T-cell (primary cell): ENCODE data around the gene EIPR1. TPM values are rescaled to one million over a fixed set of nuclear protein-coding genes. Genes with fewer than 3 reads are reported as not detected.

Experiments used
- ATAC-seq, 4 experiments: fragments of 200-7000 bp in 3 of 4; fragments of 150-1000 bp in 1 of 4; cut with Tn5 transposase; replicated peaks in 1 of 4; 1 replicate in 3 of 4; 2 replicates in 1 of 4; pipeline ENCODE4 v1.10.0; 2021; ENCODE audit warnings: moderate library complexity in 3 of 4, mild to moderate bottlenecking in 2 of 4, moderate number of reproducible peaks in 1 of 4
- CTCF ChIA-PET, 2 donors: fragments of 300-600 bp; sonication (Branson Sonifier 250); formaldehyde crosslinking; loops; one replicate each; lab custom pipeline; 2022; ENCODE audit warnings: antibody characterized with exemption in 2 of 2; lab: Charles Lee
- POLR2A ChIA-PET, 2 donors: fragments of 300-600 bp; sonication (Branson Sonifier 250); formaldehyde crosslinking; loops; one replicate each; lab custom pipeline; 2022; ENCODE audit warnings: antibody characterized with exemption in 2 of 2; lab: Charles Lee
- DNase-seq, 35 experiments: peaks; one replicate each; pipeline versions ENCODE4 v3.0.0 to v3.0.0-alpha.2; 2013 to 2023
- H3K27ac ChIP-seq: one replicate; pipeline ENCODE4 v1.5.1; 2013; ENCODE audit warnings: low read length
- H3K27me3 ChIP-seq, 2 experiments: replicated peaks in 1 of 2; 1 replicate in 1 of 2; 2 replicates in 1 of 2; pipeline versions ENCODE4 v1.6.1 to v1.7.0; 2013; ENCODE audit warnings: low read length in 1 of 2, mixed read lengths in 1 of 2; ENCODE audit not compliant: control insufficient read depth in 2 of 2, insufficient read depth in 2 of 2; ENCODE audit errors: extremely low read depth in 1 of 2
- H3K36me3 ChIP-seq, 2 donors: 1 replicate in 1 of 2; 2 replicates in 1 of 2; pipeline versions ENCODE4 v1.6.1 to v1.7.0; 2013; ENCODE audit warnings: low read length in 1 of 2; ENCODE audit not compliant: control insufficient read depth in 2 of 2, insufficient read depth in 1 of 2; ENCODE audit errors: extremely low read depth in 1 of 2
- H3K4me1 ChIP-seq, 2 experiments: 1 replicate in 1 of 2; 2 replicates in 1 of 2; pipeline versions ENCODE4 v1.6.1 to v1.7.0; 2013; ENCODE audit warnings: low read length in 2 of 2, mixed read lengths in 1 of 2; ENCODE audit not compliant: insufficient read depth in 2 of 2, control insufficient read depth in 1 of 2; ENCODE audit errors: extremely low read depth in 1 of 2
- H3K4me3 ChIP-seq, 2 donors: 1 replicate in 1 of 2; 2 replicates in 1 of 2; pipeline versions ENCODE4 v1.5.1 to v1.7.0; 2013; ENCODE audit warnings: mild to moderate bottlenecking in 2 of 2, low read length in 1 of 2, moderate library complexity in 1 of 2; ENCODE audit not compliant: control insufficient read depth in 1 of 2; ENCODE audit errors: extremely low read depth in 1 of 2
- H3K9me3 ChIP-seq: 2 replicates; pipeline ENCODE4 v1.7.0; 2013
- H3K27ac Mint-ChIP-seq, 2 donors: one replicate each; pipeline ENCODE4 v1.8.0; 2020 to 2021; ENCODE audit warnings: mild to moderate bottlenecking in 2 of 2, mixed read lengths in 2 of 2
- H3K27me3 Mint-ChIP-seq, 2 donors: one replicate each; pipeline ENCODE4 v1.8.0; 2021 to 2022; ENCODE audit warnings: mixed read lengths in 2 of 2
- H3K36me3 Mint-ChIP-seq: one replicate; pipeline ENCODE4 v1.8.0; 2021; ENCODE audit warnings: mixed read lengths
- H3K4me1 Mint-ChIP-seq, 3 donors: one replicate each; pipeline ENCODE4 v1.8.0; 2020 to 2022; ENCODE audit warnings: mixed read lengths in 3 of 3, mild to moderate bottlenecking in 1 of 3
- H3K4me3 Mint-ChIP-seq, 3 donors: one replicate each; pipeline ENCODE4 v1.8.0; 2020 to 2022; ENCODE audit warnings: mild to moderate bottlenecking in 3 of 3, mixed read lengths in 3 of 3, moderate library complexity in 3 of 3
- H3K9me3 Mint-ChIP-seq, 3 donors: one replicate each; pipeline ENCODE4 v1.8.0; 2020 to 2022; ENCODE audit warnings: mixed read lengths in 3 of 3
- WGBS: methylation state at CpG from one replicate; pipeline ENCODE4 v1.1.5; 2013; ENCODE audit warnings: missing lambda C conversion rate; ENCODE audit not compliant: insufficient coverage; 5-methylcytosine and 5-hydroxymethylcytosine counted together
- total RNA-seq, 35 experiments: library from RNA in 6 of 35; stranded (reverse) in 6 of 35; fragments of 120-200 nt in 1 of 35; gene quantifications; one replicate each; pipeline versions ENCODE4 v1.2.1 to v1.2.4 and lab custom pipeline; 2013 to 2026

Gene EIPR1
- total RNA-seq, 5 donors from 2014 or later (not counting 1 experiment from before 2014, with no cell fraction given) = 26.0 to 36.4 (median 27.8) TPM

GRCh38 chr2:3194828-3195227 lies 182.8 kb downstream of the EIPR1 start:
- no peak overlapping the region for H3K4me3 ChIP-seq
- Mint-ChIP-seq H3K27ac (no peak overlapping the region), H3K36me3 (peaks cover 57% of the 10 kb centered on the region), H3K27me3 (no peaks in the 10 kb centered on the region), H3K9me3 (no peaks in the 10 kb centered on the region), H3K4me3 (no peak overlapping the region), H3K4me1 (peaks cover 0 to 6% (median 0%) of the 10 kb centered on the region in 3 donors)
- H3K9me3 ChIP-seq = no peaks in the 10 kb centered on the region
- WGBS = 100% methylated on average over 9 of the region's 11 CpGs
- H3K4me1 ChIP-seq = peaks cover 0 to 3% of the 10 kb centered on the region in 2 experiments
- POLR2A ChIA-PET = no interaction called here
- H3K27ac ChIP-seq = no peak overlapping the region
- CTCF ChIA-PET = interaction anchor here in 1 of 2 donors (0.6 kb wide), 1 partner anchor 13 kb away, joined by 3 read pairs; no protein-coding TSS in a partner anchor
- H3K36me3 ChIP-seq = peaks cover 24 to 51% of the 10 kb centered on the region in 2 donors
- no peak for ATAC-seq
- DNase-seq = no peak
- no peaks in the 10 kb centered on the region for H3K27me3 ChIP-seq

GRCh38 chr2:3193443-3194330 lies 183.9 kb downstream of the EIPR1 start:
- POLR2A ChIA-PET = no interaction called here
- no peak for DNase-seq
- H3K4me3 ChIP-seq = no peak overlapping the region
- no peaks in the 10 kb centered on the region for H3K27me3 ChIP-seq
- H3K36me3 ChIP-seq = peaks cover 24 to 62% of the 10 kb centered on the region in 2 donors
- ATAC-seq = no peak
- no peak overlapping the region for H3K27ac ChIP-seq
- H3K4me1 Mint-ChIP-seq = peaks cover 0 to 4% (median 0%) of the 10 kb centered on the region in 3 donors
- no peak overlapping the region for H3K27ac Mint-ChIP-seq
- H3K36me3 Mint-ChIP-seq = peaks cover 57% of the 10 kb centered on the region
- H3K27me3 Mint-ChIP-seq = no peaks in the 10 kb centered on the region
- 97% methylated on average over 10 of the region's 20 CpGs for WGBS
- no peak overlapping the region for H3K4me3 Mint-ChIP-seq
- no peaks in the 10 kb centered on the region for H3K9me3 Mint-ChIP-seq
- no peaks in the 10 kb centered on the region for H3K9me3 ChIP-seq
- CTCF ChIA-PET = no interaction called here
- no peaks in the 10 kb centered on the region for H3K4me1 ChIP-seq

- no peak overlapping the region for H3K4me3 ChIP-seq
- Mint-ChIP-seq H3K36me3 (peaks cover 54% of the 10 kb centered on the region), H3K9me3 (no peaks in the 10 kb centered on the region), H3K4me3 (no peak overlapping the region), H3K4me1 (no peaks in the 10 kb centered on the region), H3K27me3 (no peaks in the 10 kb centered on the region), H3K27ac (no peak overlapping the region)
- DNase-seq (no peak), ATAC-seq (no peak)
- 92% methylated on average over 6 of the region's 7 CpGs for WGBS
- ChIA-PET POLR2A (no interaction called here), CTCF (no interaction called here)
- H3K27me3 ChIP-seq = no peaks in the 10 kb centered on the region
- no peaks in the 10 kb centered on the region for H3K4me1 ChIP-seq
- H3K27ac ChIP-seq = no peak overlapping the region
- H3K36me3 ChIP-seq = peaks cover 24 to 68% of the 10 kb centered on the region in 2 donors
- H3K9me3 ChIP-seq = no peaks in the 10 kb centered on the region
Observed at GRCh38 chr2:3192920-3193319, 184.7 kb downstream of the EIPR1 start.

GRCh38 chr2:3192281-3192818 lies 185.3 kb downstream of the EIPR1 start:
- no peaks in the 10 kb centered on the region for H3K9me3 Mint-ChIP-seq
- ChIA-PET POLR2A (no interaction called here), CTCF (no interaction called here)
- H3K27ac Mint-ChIP-seq = no peak overlapping the region
- WGBS = over 99% methylated on average over 16 of the region's 17 CpGs
- Histone ChIP-seq H3K36me3 (peaks cover 24 to 68% of the 10 kb centered on the region in 2 donors), H3K27ac (no peak overlapping the region), H3K27me3 (no peaks in the 10 kb centered on the region), H3K4me3 (no peak overlapping the region), H3K9me3 (no peaks in the 10 kb centered on the region), H3K4me1 (no peaks in the 10 kb centered on the region)
- no peaks in the 10 kb centered on the region for H3K27me3 Mint-ChIP-seq
- no peak for ATAC-seq
- H3K4me1 Mint-ChIP-seq = no peaks in the 10 kb centered on the region
- H3K4me3 Mint-ChIP-seq = no peak overlapping the region
- DNase-seq = no peak
- H3K36me3 Mint-ChIP-seq = peaks cover 54% of the 10 kb centered on the region

- Histone ChIP-seq H3K27ac (no peak overlapping the region), H3K36me3 (peaks cover 24 to 55% of the 10 kb centered on the region in 2 donors), H3K27me3 (no peaks in the 10 kb centered on the region), H3K9me3 (no peaks in the 10 kb centered on the region), H3K4me1 (no peaks in the 10 kb centered on the region), H3K4me3 (no peak overlapping the region)
- ChIA-PET POLR2A (no interaction called here), CTCF (no interaction called here)
- Mint-ChIP-seq H3K4me1 (no peaks in the 10 kb centered on the region), H3K27ac (no peak overlapping the region), H3K9me3 (no peaks in the 10 kb centered on the region), H3K4me3 (no peak overlapping the region), H3K27me3 (no peaks in the 10 kb centered on the region), H3K36me3 (peaks cover 53% of the 10 kb centered on the region)
- no peak for DNase-seq
- 92% methylated on average over 8 of the region's 8 CpGs for WGBS
- ATAC-seq = no peak
Observed at GRCh38 chr2:3189961-3190360, 187.7 kb downstream of the EIPR1 start.

- 96% methylated on average over 22 of the region's 26 CpGs for WGBS
- H3K27ac ChIP-seq = no peak overlapping the region
- no peak for DNase-seq
- Mint-ChIP-seq H3K9me3 (no peaks in the 10 kb centered on the region), H3K36me3 (peaks cover 48% of the 10 kb centered on the region), H3K27ac (no peak overlapping the region), H3K27me3 (no peaks in the 10 kb centered on the region), H3K4me3 (no peak overlapping the region), H3K4me1 (no peaks in the 10 kb centered on the region)
- ATAC-seq = no peak
- no peaks in the 10 kb centered on the region for H3K4me1 ChIP-seq
- ChIA-PET CTCF (no interaction called here), POLR2A (no interaction called here)
- no peak overlapping the region for H3K4me3 ChIP-seq
- H3K9me3 ChIP-seq = no peaks in the 10 kb centered on the region
- peaks cover 24 to 49% of the 10 kb centered on the region in 2 donors for H3K36me3 ChIP-seq
- no peaks in the 10 kb centered on the region for H3K27me3 ChIP-seq
Observed at GRCh38 chr2:3189076-3189591, 188.5 kb downstream of the EIPR1 start.
